ENCODE measurements around the gene OLFML3. TPM values are rescaled to one million over a fixed set of nuclear protein-coding genes. Genes with fewer than 3 reads are reported as not detected.

Gene OLFML3
- total and polyA plus RNA-seq, 2 of the 13 experiments (the other 11 are each of a cell fraction or from before 2014, with no cell fraction given), result 2.0 to 5.1 TPM

- TF ChIP-seq ZEB1 (IDR thresholded peaks at IDR 0.05; ENCODE audit: insufficient replicate concordance, low read depth), result no peak
- no peak for TF ChIP-seq TRIM22 (IDR thresholded peaks at IDR 0.05)
- no peak for TF ChIP-seq TFAP4 (IDR thresholded peaks at IDR 0.05; ENCODE audit: borderline replicate concordance, low read depth)
- no peak for TF ChIP-seq ZNF784 (CRISPR knock-in tag; IDR thresholded peaks at IDR 0.05; ENCODE audit: borderline replicate concordance)
- no peak for TF ChIP-seq MED13 (CRISPR knock-in tag; IDR thresholded peaks at IDR 0.05)
Observed at GRCh38 chr1:114010433-114011184, 31.3 kb downstream of the OLFML3 start (continued).

- H3K4me3 ChIP-seq (replicated peaks in 1 of 3; ENCODE audit: insufficient read depth in 1 of 3, low read depth in 2 of 3, low read length in 3 of 3), result no peak overlapping the region
- H3K4me2 ChIP-seq (ENCODE audit: low read depth, low read length), result no peak overlapping the region
- POLR2A ChIA-PET, result no interaction called here
- FAIRE-seq, result no peak
- H3K27ac ChIP-seq (ENCODE audit: extremely low read length, insufficient read depth, low read length), result no peak overlapping the region
- H3K9ac ChIP-seq (ENCODE audit: insufficient read depth, low read depth, low read length), result no peak overlapping the region
- 0 out of 2 replicates have a peak, but pooled peaks cover 5% of the 10 kb centered on the region for H3K4me1 ChIP-seq (ENCODE audit: insufficient read depth, low read length)
- H3K27me3 ChIP-seq (ENCODE audit: control insufficient read depth in 1 of 2, insufficient read depth in 2 of 2, low read length in 2 of 2), result no peaks in the 10 kb centered on the region; a peak in 1 of 5 replicates
- no peaks in the 10 kb centered on the region for H3K79me2 ChIP-seq (ENCODE audit: insufficient read depth, low read length)
- in situ Hi-C loops (cut with HindIII; ENCODE audit: extremely low pct_ligation_motif_present, low pct_unique_long_range_greater_than_20kb), result no loop called here
- no peaks in the 10 kb centered on the region for H3K36me3 ChIP-seq (replicated peaks in 1 of 2; ENCODE audit: control insufficient read depth in 1 of 2, insufficient read depth in 2 of 2, low read length in 2 of 2)
- no peak for DNase-seq (ENCODE audit: low spot score)
- BruUV-seq (replicated peaks), result no TSS peak
- ATAC-seq, result no peak
- no peaks in the 10 kb centered on the region for H3K9me3 ChIP-seq (ENCODE audit: low read length)
- no peaks in the 10 kb centered on the region for H4K20me1 ChIP-seq (ENCODE audit: insufficient read depth, low read length)
- intact Hi-C loops (cut with micrococcal nuclease; ENCODE audit: unreplicated experiment), result no loop called here
- no peak overlapping the region for H2AFZ ChIP-seq (ENCODE audit: low read length)
- CTCF ChIA-PET (ENCODE audit: low intra/inter-chr PET ratio, low total read pairs), result no interaction called here
- TF ChIP-seq ZFYVE20 (CRISPR knock-in tag; IDR thresholded peaks at IDR 0.05; ENCODE audit: borderline replicate concordance, low read depth) (no peak), CCAR2 (optimal IDR thresholded peaks at IDR 0.05; ENCODE audit: low read depth, low read length) (no peak), ZNF468 (CRISPR knock-in tag; IDR thresholded peaks at IDR 0.05) (no peak), ZNF276 (CRISPR knock-in tag; IDR thresholded peaks at IDR 0.05; ENCODE audit: low read depth) (no peak), DDIT3 (CRISPR knock-in tag; IDR thresholded peaks at IDR 0.05) (no peak), SRSF1 (optimal IDR thresholded peaks at IDR 0.05; ENCODE audit: low read depth, low read length) (no peak), CEBPG (CRISPR knock-in tag; IDR thresholded peaks at IDR 0.05) (no peak), CHD4 (IDR thresholded peaks at IDR 0.05; ENCODE audit: borderline replicate concordance, low read length) (no peak)
Observed at GRCh38 chr1:114011796-114012195, 32.5 kb downstream of the OLFML3 start.

All from HepG2 (cell line).